ENCODE data around the gene FANCI. TPM values are rescaled to one million over a fixed set of nuclear protein-coding genes. Genes with fewer than 3 reads are reported as not detected.

Gene FANCI
- total and polyA plus RNA-seq, 2 of the 13 experiments (the other 11 are each of a cell fraction or from before 2014, with no cell fraction given), result 15.7 to 68.8 TPM

GRCh38 chr15:89243691-89244573 lies at the start of gene FANCI (continued):
- TF ChIP-seq PRDM10 (CRISPR knock-in tag; IDR thresholded peaks at IDR 0.05; ENCODE audit: low read depth) (peak; percentile 100), ASH2L (IDR thresholded peaks at IDR 0.05; ENCODE audit: insufficient read length, low read depth, low read length) (peak; percentile 79), STAT6 (CRISPR knock-in tag; IDR thresholded peaks at IDR 0.05; ENCODE audit: borderline replicate concordance) (no peak), CEBPB (IDR thresholded peaks at IDR 0.05; ENCODE audit: borderline replicate concordance, low read depth, low read length) (no peak), XBP1 (CRISPR knock-in tag; IDR thresholded peaks at IDR 0.05) (no peak), SMARCC2 (IDR thresholded peaks at IDR 0.05) (no peak), SRY (CRISPR knock-in tag; IDR thresholded peaks at IDR 0.05) (no peak; the same call in 1 of the 2 replicates), ZNF816 (CRISPR knock-in tag; IDR thresholded peaks at IDR 0.05; ENCODE audit: borderline replicate concordance) (peak; percentile 86), TBL1XR1 (IDR thresholded peaks at IDR 0.05; ENCODE audit: borderline replicate concordance, low read length, partially characterized antibody) (no peak), SMAD9 (CRISPR knock-in tag; IDR thresholded peaks at IDR 0.05) (no peak), CC2D1A (CRISPR knock-in tag; IDR thresholded peaks at IDR 0.05) (no peak), SIN3A (IDR thresholded peaks at IDR 0.05; ENCODE audit: borderline replicate concordance, low read depth, low read length) (peak; percentile 99), ZNF891 (CRISPR knock-in tag; IDR thresholded peaks at IDR 0.05) (no peak; the same call in 1 of the 2 replicates), ZNF773 (CRISPR knock-in tag; IDR thresholded peaks at IDR 0.05; ENCODE audit: borderline replicate concordance) (no peak), SOX6 (IDR thresholded peaks at IDR 0.05) (no peak), SOX6 (CRISPR knock-in tag; IDR thresholded peaks at IDR 0.05) (peak; percentile 73; the same call in 1 of the 2 replicates), ZNF136 (CRISPR knock-in tag; IDR thresholded peaks at IDR 0.05; ENCODE audit: low read depth) (peak; percentile 66; the same call in 1 of the 2 replicates), CBFB (CRISPR knock-in tag; IDR thresholded peaks at IDR 0.05) (peak; percentile 69; the same call in 1 of the 2 replicates), RFX3 (CRISPR knock-in tag; IDR thresholded peaks at IDR 0.05) (peak; percentile 93), KDM2A (CRISPR knock-in tag; IDR thresholded peaks at IDR 0.05; ENCODE audit: borderline replicate concordance, low read depth) (peak; percentile 96), ZNF883 (CRISPR knock-in tag; IDR thresholded peaks at IDR 0.05; ENCODE audit: not compliant biosample characterization) (no peak), NFYC (CRISPR knock-in tag; IDR thresholded peaks at IDR 0.05) (no peak), MTERF4 (CRISPR knock-in tag; IDR thresholded peaks at IDR 0.05) (peak; percentile 23; the same call in 1 of the 2 replicates)

All from HepG2 (cell line).